ENCODE measurements around the gene UPP1.
"Not testable (repeated sequence)": the region's sequence is repeated elsewhere in the genome, so short reads cannot be mapped to it uniquely, and the experiment has no call there.

UPP1 gene

DNA sequence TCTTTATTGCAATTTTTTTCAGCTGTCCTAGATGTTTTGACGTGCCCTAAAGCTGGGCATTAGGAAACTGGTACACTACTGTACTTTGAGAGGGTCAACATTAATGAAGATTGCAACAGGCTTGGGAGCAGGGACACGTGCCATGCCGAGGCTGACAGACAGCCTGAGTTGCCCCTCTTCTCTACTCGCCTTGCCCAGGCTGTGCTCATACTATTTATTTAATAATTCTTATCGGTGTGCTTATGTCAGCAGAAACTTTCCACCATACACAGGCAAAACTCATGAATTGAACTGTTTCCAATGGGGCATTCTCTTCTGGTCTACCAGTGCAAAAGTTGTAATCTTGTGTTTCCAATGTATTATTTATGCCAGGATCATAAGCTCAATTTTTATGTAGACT is 29.4 kb upstream of the UPP1 start:
- H3K9ac ChIP-seq (ENCODE audit: low read length): no peak overlapping the region
- no peak overlapping the region for H3K4me3 ChIP-seq (ENCODE audit: low read length)
- H3K27ac ChIP-seq (ENCODE audit: low read depth, low read length): no peak overlapping the region
- H3K27me3 ChIP-seq (ENCODE audit: control insufficient read depth, insufficient read depth, low read length): no peaks in the 10 kb centered on the region
- H3K36me3 ChIP-seq (ENCODE audit: control insufficient read depth, insufficient read depth, low read length): no peaks in the 10 kb centered on the region
- no peaks in the 10 kb centered on the region for H3K4me1 ChIP-seq (ENCODE audit: control insufficient read depth, insufficient read depth, low read length)

DNA sequence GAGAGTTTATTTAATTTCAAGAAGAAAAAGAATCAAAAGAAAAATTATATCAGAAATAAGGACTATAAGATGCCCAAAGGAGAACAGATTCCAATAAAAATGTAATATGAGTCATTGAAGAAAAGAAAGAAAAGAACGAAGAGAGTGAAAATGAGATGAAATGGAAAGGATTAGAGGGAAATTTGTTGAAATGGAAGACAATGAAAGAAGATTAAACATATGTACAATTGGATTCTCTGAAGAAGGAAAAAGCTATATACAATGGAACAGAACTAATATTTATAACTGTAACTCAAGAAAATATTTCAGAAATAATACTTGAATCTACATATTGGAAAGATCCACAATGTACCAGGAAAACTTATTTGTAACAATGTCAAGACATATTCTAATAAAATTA is 25.1 kb upstream of the UPP1 start:
- no peak overlapping the region for H3K4me3 ChIP-seq (ENCODE audit: low read length)
- no peak overlapping the region for H3K27ac ChIP-seq (ENCODE audit: low read depth, low read length)
- H3K36me3 ChIP-seq (ENCODE audit: control insufficient read depth, insufficient read depth, low read length): no peaks in the 10 kb centered on the region
- no peaks in the 10 kb centered on the region for H3K4me1 ChIP-seq (ENCODE audit: control insufficient read depth, insufficient read depth, low read length)
- H3K27me3 ChIP-seq (ENCODE audit: control insufficient read depth, insufficient read depth, low read length): no peaks in the 10 kb centered on the region
- no peak overlapping the region for H3K9ac ChIP-seq (ENCODE audit: low read length)

DNA sequence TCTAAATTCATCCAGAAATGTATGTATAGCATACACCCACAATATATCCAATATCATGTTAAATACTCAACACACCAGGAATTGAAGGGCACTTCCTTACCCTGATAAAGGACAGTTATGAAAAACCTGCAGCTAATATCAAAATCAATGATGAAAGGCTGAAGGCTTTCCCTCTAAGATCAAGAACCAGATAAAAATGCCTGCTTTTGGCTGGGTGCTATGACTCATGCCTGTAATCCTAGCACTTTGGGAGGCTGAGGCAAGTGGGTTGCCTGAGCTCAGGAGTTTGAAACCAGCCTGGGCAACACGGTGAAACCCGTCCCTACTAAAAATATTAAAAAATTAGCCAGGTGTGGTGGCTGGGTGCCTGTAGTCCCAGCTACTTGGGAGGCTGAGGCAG is 21.6 kb upstream of the UPP1 start:
- H3K9ac ChIP-seq (ENCODE audit: low read length): no peak overlapping the region
- no peaks in the 10 kb centered on the region for H3K36me3 ChIP-seq (ENCODE audit: control insufficient read depth, insufficient read depth, low read length)
- H3K27ac ChIP-seq (ENCODE audit: low read depth, low read length): no peak overlapping the region
- no peak overlapping the region for H3K4me3 ChIP-seq (ENCODE audit: low read length)
- no peaks in the 10 kb centered on the region for H3K4me1 ChIP-seq (ENCODE audit: control insufficient read depth, insufficient read depth, low read length)
- no peaks in the 10 kb centered on the region for H3K27me3 ChIP-seq (ENCODE audit: control insufficient read depth, insufficient read depth, low read length)

DNA sequence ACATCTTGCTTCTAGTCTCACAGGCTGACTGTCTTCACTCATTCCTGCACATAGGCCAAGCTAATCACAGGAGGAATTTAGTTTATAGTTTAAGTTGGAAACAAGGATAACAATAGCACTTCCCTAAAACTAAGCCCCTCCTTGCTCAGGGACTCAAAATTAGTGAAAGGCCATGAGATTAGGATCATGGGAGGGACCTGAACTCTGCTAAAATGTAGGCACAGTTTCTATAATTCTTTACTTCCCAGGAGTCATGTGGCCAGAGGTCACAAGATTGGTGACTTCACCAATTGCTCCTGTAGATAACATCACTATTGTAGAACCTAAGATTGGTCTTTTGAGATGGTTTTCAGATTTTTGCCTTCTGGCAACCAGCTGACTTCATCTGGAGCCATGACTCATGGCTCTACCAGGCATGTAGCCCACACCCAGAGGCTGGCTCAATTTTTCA is 14.8 kb upstream of the UPP1 start:
- Histone ChIP-seq H3K27me3 (ENCODE audit: control insufficient read depth, insufficient read depth, low read length) (no peaks in the 10 kb centered on the region), H3K27ac (ENCODE audit: low read depth, low read length) (no peak overlapping the region), H3K36me3 (ENCODE audit: control insufficient read depth, insufficient read depth, low read length) (no peaks in the 10 kb centered on the region), H3K4me3 (ENCODE audit: low read length) (no peak overlapping the region), H3K9ac (ENCODE audit: low read length) (no peak overlapping the region), H3K4me1 (ENCODE audit: control insufficient read depth, insufficient read depth, low read length) (no peaks in the 10 kb centered on the region)

DNA sequence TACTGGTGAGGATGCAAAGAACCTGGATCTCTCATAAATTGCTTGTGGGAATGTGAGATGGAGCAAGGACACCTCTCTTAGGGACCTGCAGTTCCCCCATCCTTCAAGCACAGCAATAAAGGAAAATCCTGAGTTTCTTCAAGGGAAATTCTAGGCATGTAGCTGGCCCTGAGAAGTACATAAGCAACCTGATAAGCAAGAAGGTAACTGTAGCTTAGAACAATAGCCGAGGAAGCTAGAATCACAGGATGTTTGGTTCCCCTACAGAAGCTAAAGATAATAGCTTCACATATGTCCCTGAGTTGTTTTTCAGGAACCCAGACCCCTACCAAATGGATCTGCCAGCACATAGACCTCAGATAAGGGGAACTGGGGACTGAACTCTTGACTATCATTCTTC is 11.6 kb upstream of the UPP1 start:
- H3K4me3 ChIP-seq (ENCODE audit: low read length): no peak overlapping the region
- H3K4me1 ChIP-seq (ENCODE audit: control insufficient read depth, insufficient read depth, low read length): no peaks in the 10 kb centered on the region
- no peak overlapping the region for H3K27ac ChIP-seq (ENCODE audit: low read depth, low read length)
- H3K36me3 ChIP-seq (ENCODE audit: control insufficient read depth, insufficient read depth, low read length): no peaks in the 10 kb centered on the region
- H3K9ac ChIP-seq (ENCODE audit: low read length): no peak overlapping the region
- H3K27me3 ChIP-seq (ENCODE audit: control insufficient read depth, insufficient read depth, low read length): no peaks in the 10 kb centered on the region

DNA sequence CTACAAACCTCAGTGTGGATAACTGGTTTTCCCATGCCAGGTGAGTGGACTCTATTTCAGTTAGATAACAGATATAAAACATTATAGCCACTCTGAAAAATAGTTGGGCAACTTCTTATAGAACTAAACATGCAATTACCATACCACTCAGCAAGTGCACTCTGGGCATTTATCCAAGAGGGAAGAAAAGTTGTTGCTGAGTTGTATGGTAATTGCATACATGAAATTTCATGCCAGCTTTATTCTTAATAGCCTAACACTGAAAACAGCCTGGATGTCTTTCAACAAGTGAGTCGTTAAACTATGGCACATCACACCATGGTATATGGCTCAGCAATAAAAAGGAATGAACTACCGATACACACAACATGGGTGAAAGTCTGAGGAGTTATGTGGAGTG is 10.6 kb upstream of the UPP1 start:
- no peaks in the 10 kb centered on the region for H3K27me3 ChIP-seq (ENCODE audit: control insufficient read depth, insufficient read depth, low read length)
- H3K27ac ChIP-seq (ENCODE audit: low read depth, low read length): no peak overlapping the region
- no peaks in the 10 kb centered on the region for H3K4me1 ChIP-seq (ENCODE audit: control insufficient read depth, insufficient read depth, low read length)
- no peaks in the 10 kb centered on the region for H3K36me3 ChIP-seq (ENCODE audit: control insufficient read depth, insufficient read depth, low read length)
- no peak overlapping the region for H3K4me3 ChIP-seq (ENCODE audit: low read length)
- H3K9ac ChIP-seq (ENCODE audit: low read length): no peak overlapping the region

DNA sequence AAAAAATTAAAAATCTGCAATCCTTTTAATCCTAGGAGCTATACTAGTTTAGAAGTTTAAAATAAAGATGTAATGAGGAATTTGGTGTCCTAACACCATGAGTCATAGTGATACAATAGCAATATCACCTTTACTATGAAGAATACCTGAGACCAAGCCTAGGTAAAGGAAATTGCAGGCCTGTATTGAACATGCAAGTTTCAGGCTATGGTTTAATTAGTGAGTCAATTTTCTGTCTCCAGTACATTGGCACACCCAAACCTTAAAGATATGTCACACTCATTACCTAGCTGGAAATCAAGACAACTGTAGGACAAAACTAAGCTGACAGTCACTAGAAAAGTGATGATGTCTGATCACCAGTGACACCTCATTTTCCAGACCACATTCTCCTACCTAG is 6.7 kb upstream of the UPP1 start:
- H3K4me1 ChIP-seq (ENCODE audit: control insufficient read depth, insufficient read depth, low read length); H3K27me3 ChIP-seq (ENCODE audit: control insufficient read depth, insufficient read depth, low read length); H3K27ac ChIP-seq (ENCODE audit: low read depth, low read length); H3K4me3 ChIP-seq (ENCODE audit: low read length); H3K36me3 ChIP-seq (ENCODE audit: control insufficient read depth, insufficient read depth, low read length); H3K9ac ChIP-seq (ENCODE audit: low read length): not testable (repeated sequence)

DNA sequence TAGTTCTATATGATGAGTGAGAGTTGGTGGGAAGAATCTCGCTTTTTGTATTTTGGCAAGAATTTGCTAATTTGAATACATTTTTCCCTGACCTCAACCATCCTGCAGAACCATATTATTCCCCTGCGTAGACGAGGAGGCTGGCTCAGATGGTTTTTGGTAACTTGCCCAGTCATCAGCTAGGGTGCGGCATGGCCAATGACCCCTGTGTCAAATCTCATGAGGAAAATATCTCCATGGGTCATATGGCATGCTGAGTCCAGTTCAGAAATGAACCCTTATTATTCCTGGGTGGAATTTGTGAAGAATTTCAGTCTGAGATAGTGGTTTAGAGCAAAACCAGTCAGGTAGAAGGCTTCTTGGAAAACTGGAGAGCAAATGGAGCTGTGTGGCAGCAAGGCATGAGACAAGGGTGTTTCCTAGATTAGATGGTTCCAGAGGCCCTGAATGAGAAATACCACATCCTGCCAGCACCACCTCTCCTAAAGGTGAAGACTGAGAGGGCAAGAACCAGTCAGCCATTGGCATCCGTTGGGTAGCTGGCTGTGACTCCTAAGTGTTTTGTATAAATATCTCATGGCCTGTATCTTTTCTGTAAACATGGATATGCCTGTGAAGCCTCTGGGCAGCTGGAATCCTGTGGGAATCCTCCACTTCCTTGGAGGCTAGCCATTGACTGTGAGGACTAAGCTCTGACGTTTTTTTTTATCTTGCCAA is 5.8 kb upstream of the UPP1 start:
- Histone ChIP-seq H3K4me3 (ENCODE audit: low read length) (no peak overlapping the region), H3K27ac (ENCODE audit: low read depth, low read length) (no peak overlapping the region), H3K36me3 (ENCODE audit: control insufficient read depth, insufficient read depth, low read length) (no peaks in the 10 kb centered on the region), H3K9ac (ENCODE audit: low read length) (no peak overlapping the region), H3K4me1 (ENCODE audit: control insufficient read depth, insufficient read depth, low read length) (no peaks in the 10 kb centered on the region), H3K27me3 (ENCODE audit: control insufficient read depth, insufficient read depth, low read length) (no peaks in the 10 kb centered on the region)

DNA sequence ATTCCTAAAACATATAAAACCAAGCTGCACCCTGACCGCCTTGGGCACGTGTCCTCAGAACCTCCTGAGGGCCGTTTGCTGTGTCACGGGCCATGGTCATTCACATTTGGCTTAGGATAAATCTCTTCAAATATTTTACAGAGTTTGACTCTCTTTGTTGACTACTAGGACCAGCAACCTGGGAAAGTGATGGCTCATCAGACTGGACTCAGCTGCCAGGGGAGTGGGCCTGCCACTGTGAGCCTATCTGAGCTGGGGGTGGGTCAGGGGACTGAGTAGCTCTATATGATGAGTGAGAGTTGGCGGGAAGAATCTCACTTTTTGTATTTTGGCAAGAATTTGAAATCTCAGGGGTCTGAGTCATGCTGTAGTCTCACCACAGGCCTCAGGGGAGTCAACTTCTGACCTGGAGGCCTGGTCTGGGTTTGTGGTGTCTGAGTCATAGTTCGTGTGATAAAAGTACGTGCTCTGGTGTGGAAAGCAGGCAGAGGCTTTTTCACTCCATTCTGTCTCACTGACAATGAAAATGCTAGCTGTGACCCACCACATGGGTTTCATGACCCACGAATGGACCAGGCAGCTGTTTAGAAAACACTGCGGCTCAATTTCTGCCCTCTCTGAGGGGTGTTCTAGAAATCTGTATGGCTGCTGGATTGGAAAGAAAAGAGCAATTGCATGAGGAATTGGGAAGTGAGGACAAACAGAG is 4.2 kb upstream of the UPP1 start:
- no peak overlapping the region for H3K4me3 ChIP-seq (ENCODE audit: low read length)

DNA sequence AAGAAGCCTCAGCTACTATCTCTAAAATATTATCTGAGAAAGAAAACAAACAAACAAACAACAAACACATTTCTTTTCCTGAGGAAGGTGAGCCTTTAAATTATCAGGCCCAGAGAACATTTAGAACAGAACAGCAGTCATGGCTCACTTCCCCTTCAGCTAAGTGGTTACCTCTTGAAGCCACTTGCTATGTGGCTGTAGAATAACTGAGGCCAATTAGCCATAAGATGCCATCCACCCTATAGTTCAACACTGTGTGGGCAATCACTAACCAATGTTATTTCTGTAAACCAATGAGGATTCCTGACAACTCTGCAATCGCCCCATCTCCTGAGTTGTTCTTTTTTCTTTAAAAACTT is 3.7 kb upstream of the UPP1 start:
- H3K36me3 ChIP-seq (ENCODE audit: control insufficient read depth, insufficient read depth, low read length): no peaks in the 10 kb centered on the region
- H3K4me1 ChIP-seq (ENCODE audit: control insufficient read depth, insufficient read depth, low read length): peaks cover 2% of the 10 kb centered on the region
- no peak overlapping the region for H3K27ac ChIP-seq (ENCODE audit: low read depth, low read length)
- H3K4me3 ChIP-seq (ENCODE audit: low read length): no peak overlapping the region
- no peak overlapping the region for H3K9ac ChIP-seq (ENCODE audit: low read length)
- no peaks in the 10 kb centered on the region for H3K27me3 ChIP-seq (ENCODE audit: control insufficient read depth, insufficient read depth, low read length)

More for the DNA sequence above, 4.2 kb upstream of the UPP1 start:
- Histone ChIP-seq H3K4me1 (ENCODE audit: control insufficient read depth, insufficient read depth, low read length) (peaks cover under 1% of the 10 kb centered on the region), H3K27ac (ENCODE audit: low read depth, low read length) (no peak overlapping the region), H3K27me3 (ENCODE audit: control insufficient read depth, insufficient read depth, low read length) (no peaks in the 10 kb centered on the region), H3K36me3 (ENCODE audit: control insufficient read depth, insufficient read depth, low read length) (no peaks in the 10 kb centered on the region), H3K9ac (ENCODE audit: low read length) (no peak overlapping the region)

DNA sequence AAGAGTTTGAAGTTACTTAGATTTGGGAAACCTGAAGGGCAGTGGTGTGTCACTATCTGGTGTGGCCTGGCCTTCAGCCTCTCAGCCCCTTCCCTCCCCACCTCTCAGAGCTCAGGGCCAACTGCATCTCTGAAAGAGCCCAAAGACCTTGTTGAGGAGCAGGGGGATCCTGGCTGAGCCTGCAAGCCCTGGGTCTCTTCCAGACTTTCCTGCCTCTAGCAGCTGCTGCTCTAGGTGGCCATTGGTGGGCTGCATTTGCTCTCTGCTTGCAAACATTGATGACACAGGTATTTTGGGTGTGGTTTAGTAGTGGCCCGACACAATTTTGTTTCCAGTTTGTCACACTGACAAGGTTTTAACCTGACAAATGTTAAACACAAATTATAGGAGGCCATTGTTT is 3.1 kb upstream of the UPP1 start:
- Histone ChIP-seq H3K27ac (ENCODE audit: low read depth, low read length) (no peak overlapping the region), H3K9ac (ENCODE audit: low read length) (no peak overlapping the region), H3K4me3 (ENCODE audit: low read length) (no peak overlapping the region), H3K36me3 (ENCODE audit: control insufficient read depth, insufficient read depth, low read length) (no peaks in the 10 kb centered on the region), H3K27me3 (ENCODE audit: control insufficient read depth, insufficient read depth, low read length) (no peaks in the 10 kb centered on the region), H3K4me1 (ENCODE audit: control insufficient read depth, insufficient read depth, low read length) (peaks cover 2% of the 10 kb centered on the region)

DNA sequence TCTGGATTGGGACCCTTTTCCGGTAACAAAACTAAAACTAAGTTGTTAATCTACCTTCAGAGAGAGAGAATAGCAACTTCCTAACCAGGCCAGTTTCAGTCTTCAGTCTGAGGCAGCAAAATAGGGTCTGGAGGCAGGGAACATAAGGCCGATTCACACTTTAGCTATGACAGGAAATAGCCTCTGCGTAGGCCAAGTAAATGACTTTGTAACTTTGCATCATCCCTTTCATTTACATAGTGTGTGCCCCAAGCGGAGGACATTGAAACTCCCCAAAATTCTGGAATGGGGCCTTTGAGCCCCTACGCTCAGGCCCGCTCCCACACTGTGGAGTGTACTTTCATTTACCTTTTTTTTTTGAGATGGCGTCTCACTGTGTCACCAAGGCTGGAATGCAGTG is 1.7 kb upstream of the UPP1 start:
- Histone ChIP-seq H3K4me1 (ENCODE audit: control insufficient read depth, insufficient read depth, low read length) (peaks cover 2% of the 10 kb centered on the region), H3K27me3 (ENCODE audit: control insufficient read depth, insufficient read depth, low read length) (no peaks in the 10 kb centered on the region), H3K4me3 (ENCODE audit: low read length) (no peak overlapping the region), H3K27ac (ENCODE audit: low read depth, low read length) (no peak overlapping the region), H3K36me3 (ENCODE audit: control insufficient read depth, insufficient read depth, low read length) (peaks cover 3% of the 10 kb centered on the region), H3K9ac (ENCODE audit: low read length) (no peak overlapping the region)

DNA sequence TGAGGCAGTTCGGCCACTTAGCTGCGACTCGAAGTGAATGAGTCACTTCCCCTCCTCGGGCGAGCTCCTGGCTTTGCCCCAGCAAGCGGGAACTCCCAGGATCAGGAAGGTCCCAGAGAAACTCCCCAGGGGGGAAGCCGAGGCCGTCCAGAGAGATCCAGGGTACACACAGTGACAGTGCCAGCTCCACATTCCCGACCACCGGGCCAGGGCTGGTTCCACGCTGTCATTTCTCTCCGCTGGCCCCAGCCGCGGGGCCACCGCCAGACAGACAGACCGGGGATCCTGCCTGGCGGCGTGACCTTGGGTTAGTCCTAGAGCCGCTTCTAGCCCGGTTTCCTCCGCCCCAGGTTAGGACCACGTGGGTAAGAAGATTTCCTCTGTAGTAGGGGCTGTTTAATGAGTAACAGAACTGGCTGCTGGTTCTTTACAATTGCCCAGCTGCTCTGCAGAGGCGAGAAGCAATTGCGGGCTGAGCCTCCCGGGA is 463 bp upstream of the UPP1 start:
- Histone ChIP-seq H3K27me3 (ENCODE audit: control insufficient read depth, insufficient read depth, low read length) (no peaks in the 10 kb centered on the region), H3K4me1 (ENCODE audit: control insufficient read depth, insufficient read depth, low read length) (peaks cover 2% of the 10 kb centered on the region), H3K27ac (ENCODE audit: low read depth, low read length) (peak overlapping the region; percentile 77), H3K36me3 (ENCODE audit: control insufficient read depth, insufficient read depth, low read length) (peaks cover 3% of the 10 kb centered on the region), H3K9ac (ENCODE audit: low read length) (peak overlapping the region; percentile 38), H3K4me3 (ENCODE audit: low read length) (peak overlapping the region; percentile 88)
